HUES64 (cell line): ENCODE measurements around the gene RGP1.

Experiments
- H3K27ac ChIP-seq: 2 replicates; pipeline ENCODE4 v1.7.0; 2013; ENCODE audit warnings: low read depth, low read length, inconsistent platforms
- H3K27me3 ChIP-seq: 2 replicates; pipeline ENCODE4 v1.6.1; 2013; ENCODE audit warnings: mild to moderate bottlenecking, low read length; ENCODE audit not compliant: insufficient read depth
- H3K36me3 ChIP-seq: 2 replicates; pipeline ENCODE4 v1.6.1; 2013; ENCODE audit warnings: mild to moderate bottlenecking, low read length; ENCODE audit not compliant: insufficient read depth
- H3K4me1 ChIP-seq: 2 replicates; pipeline ENCODE4 v1.6.1; 2013; ENCODE audit warnings: mild to moderate bottlenecking, low read length, moderate library complexity; ENCODE audit not compliant: insufficient read depth
- H3K4me3 ChIP-seq: 2 replicates; pipeline ENCODE4 v1.5.1; 2013; ENCODE audit warnings: mild to moderate bottlenecking, low read length, moderate library complexity
- H3K9ac ChIP-seq: 2 replicates; pipeline ENCODE4 v1.6.1; 2013; ENCODE audit warnings: mild to moderate bottlenecking, low read depth, low read length
- H3K9me3 ChIP-seq: 2 replicates; pipeline ENCODE4 v1.6.1; 2013; ENCODE audit warnings: low read depth, low read length; ENCODE audit not compliant: insufficient read depth
- WGBS: fragments of 150-250, 120-280 bp; methylation state at CpG from one replicate; pipeline ENCODE4 v1.1.7; 2013; ENCODE audit warnings: missing lambda C conversion rate; 5-methylcytosine and 5-hydroxymethylcytosine counted together

Gene RGP1

DNA sequence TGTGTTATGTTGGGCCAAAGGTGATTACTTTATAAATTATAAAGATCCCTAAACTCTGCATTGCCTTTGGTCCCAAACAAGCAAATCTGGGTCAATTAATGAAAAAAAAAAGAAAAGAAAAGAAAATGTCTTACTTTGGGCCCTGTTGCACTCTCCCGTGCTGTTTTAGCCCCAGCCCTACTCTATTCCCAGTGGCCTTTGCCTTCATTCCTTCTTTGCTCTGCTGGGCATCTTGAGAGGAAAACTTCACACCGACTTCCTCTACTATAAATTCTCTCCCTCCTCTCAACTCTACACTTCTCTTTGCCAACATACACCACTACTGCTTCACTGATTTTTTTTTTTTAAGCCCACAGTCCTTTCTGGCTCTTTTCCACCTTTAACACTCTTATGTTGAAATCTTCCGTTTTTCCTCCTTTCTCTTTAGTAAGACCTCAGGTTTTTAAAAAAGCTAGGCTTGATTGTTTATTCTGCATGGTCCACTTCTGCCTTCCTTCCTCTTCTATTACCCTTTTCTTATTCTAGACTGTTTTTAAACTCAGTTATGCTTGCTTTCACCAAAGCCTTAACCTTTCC is 9.5 kb downstream of the RGP1 start:
- H3K4me1 ChIP-seq = peaks cover 16% of the 10 kb centered on the region; the same call in 1 of the 2 replicates
- peaks cover 6% of the 10 kb centered on the region for H3K36me3 ChIP-seq
- H3K27ac ChIP-seq = no peak overlapping the region
- H3K9me3 ChIP-seq = no peaks in the 10 kb centered on the region
- H3K27me3 ChIP-seq = no peaks in the 10 kb centered on the region
- no peak overlapping the region for H3K4me3 ChIP-seq
- H3K9ac ChIP-seq = no peak overlapping the region
- WGBS = 81% methylated on average over 3 of the region's 3 CpGs

GRCh38 chr9:35759795-35760194 is 10.7 kb downstream of the RGP1 start:
- Histone ChIP-seq H3K27ac (no peak overlapping the region), H3K4me1 (peaks cover 16% of the 10 kb centered on the region; the same call in 1 of the 2 replicates), H3K9me3 (no peaks in the 10 kb centered on the region), H3K27me3 (no peaks in the 10 kb centered on the region), H3K9ac (no peak overlapping the region), H3K36me3 (no peaks in the 10 kb centered on the region), H3K4me3 (no peak overlapping the region)
- WGBS = 85% methylated on average over 4 of the region's 4 CpGs

DNA sequence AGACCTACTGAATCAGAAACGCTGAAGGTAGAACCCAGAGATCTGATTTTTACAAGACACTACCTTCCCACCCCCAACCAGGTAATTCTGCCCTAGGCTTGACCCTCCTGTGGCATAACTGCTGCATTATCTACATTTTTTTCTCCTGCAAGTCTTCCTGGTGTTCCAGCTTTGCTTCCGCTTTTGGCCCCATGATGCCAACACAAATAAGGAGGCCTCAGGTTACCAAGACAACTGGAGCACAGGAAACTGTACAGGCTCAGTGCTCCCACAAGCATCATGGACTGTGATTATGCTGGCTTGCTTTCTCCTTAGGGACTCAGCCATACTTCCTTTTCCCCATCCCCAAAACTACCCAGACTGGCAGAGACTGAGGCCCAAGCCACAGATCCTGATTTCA is 11.6 kb downstream of the RGP1 start:
- H3K4me3 ChIP-seq = no peak overlapping the region
- no peak overlapping the region for H3K9ac ChIP-seq
- no peaks in the 10 kb centered on the region for H3K36me3 ChIP-seq
- peaks cover 16% of the 10 kb centered on the region; the same call in 1 of the 2 replicates for H3K4me1 ChIP-seq
- H3K9me3 ChIP-seq = no peaks in the 10 kb centered on the region
- H3K27ac ChIP-seq = no peak overlapping the region
- WGBS = 93% methylated on average over 2 of the region's 2 CpGs
- no peaks in the 10 kb centered on the region for H3K27me3 ChIP-seq

DNA sequence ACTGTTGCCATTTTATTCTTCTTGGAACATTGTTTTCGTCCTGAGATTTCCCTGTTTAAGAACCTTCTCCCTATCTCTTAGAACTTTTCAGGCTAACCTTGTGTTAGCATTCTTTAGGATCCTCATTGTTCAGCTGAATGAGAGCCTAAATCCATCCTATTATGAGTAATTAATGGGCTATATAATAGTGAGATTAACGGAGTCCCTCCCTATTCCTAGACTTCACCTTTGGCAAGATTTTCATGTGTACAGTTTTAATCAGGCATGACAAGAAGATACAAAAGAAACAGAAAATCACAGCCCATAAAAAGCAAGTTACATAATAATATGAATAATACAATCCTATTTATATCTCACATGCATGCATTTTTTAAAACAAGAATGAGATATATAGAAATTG is 14.1 kb downstream of the RGP1 start:
- H3K27me3 ChIP-seq = no peaks in the 10 kb centered on the region
- 86% methylated on average over 1 of the region's 2 CpGs for WGBS
- no peaks in the 10 kb centered on the region for H3K9me3 ChIP-seq
- H3K36me3 ChIP-seq = no peaks in the 10 kb centered on the region
- peaks cover 9% of the 10 kb centered on the region; the same call in 1 of the 2 replicates for H3K4me1 ChIP-seq
- no peak overlapping the region for H3K9ac ChIP-seq
- no peak overlapping the region for H3K4me3 ChIP-seq
- H3K27ac ChIP-seq = no peak overlapping the region

GRCh38 chr9:35763803-35764202 is 14.7 kb downstream of the RGP1 start:
- Histone ChIP-seq H3K27me3 (no peaks in the 10 kb centered on the region), H3K27ac (no peak overlapping the region), H3K4me1 (peaks cover 5% of the 10 kb centered on the region; the same call in 1 of the 2 replicates), H3K36me3 (no peaks in the 10 kb centered on the region), H3K4me3 (no peak overlapping the region), H3K9ac (no peak overlapping the region), H3K9me3 (no peaks in the 10 kb centered on the region)
- 92% methylated on average over 1 of the region's 1 CpG for WGBS

DNA sequence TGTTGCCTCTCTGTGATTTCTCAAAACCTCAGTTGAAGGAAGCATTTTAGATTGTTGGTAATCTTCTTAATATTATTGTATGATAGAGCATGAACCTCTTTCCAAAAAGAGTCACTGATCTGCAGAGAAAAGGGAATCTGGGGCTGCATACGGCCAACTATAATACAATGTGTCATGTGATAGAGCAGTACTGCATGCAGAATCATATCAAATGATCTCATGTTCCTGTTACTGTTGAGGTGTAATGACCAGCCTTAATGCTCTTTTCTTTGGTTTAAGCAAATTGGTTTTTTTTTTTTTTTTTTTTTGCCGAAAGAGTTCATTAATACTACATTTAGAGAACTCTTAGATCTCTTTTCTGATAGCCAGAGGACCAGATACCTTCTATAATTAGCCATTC is 17.9 kb downstream of the RGP1 start:
- no peaks in the 10 kb centered on the region for H3K36me3 ChIP-seq
- no peak overlapping the region for H3K9ac ChIP-seq
- H3K9me3 ChIP-seq = no peaks in the 10 kb centered on the region
- H3K27ac ChIP-seq = no peak overlapping the region
- H3K4me1 ChIP-seq = peaks cover 5% of the 10 kb centered on the region; the same call in 1 of the 2 replicates
- no peak overlapping the region for H3K4me3 ChIP-seq
- no peaks in the 10 kb centered on the region for H3K27me3 ChIP-seq
- WGBS = 92% methylated on average over 1 of the region's 2 CpGs

GRCh38 chr9:35767458-35767857 is 18.4 kb downstream of the RGP1 start:
- Histone ChIP-seq H3K36me3 (no peaks in the 10 kb centered on the region), H3K4me3 (no peak overlapping the region), H3K9ac (no peak overlapping the region), H3K4me1 (peaks cover 3% of the 10 kb centered on the region; the same call in 1 of the 2 replicates), H3K27me3 (no peaks in the 10 kb centered on the region), H3K9me3 (no peaks in the 10 kb centered on the region), H3K27ac (no peak overlapping the region)
- WGBS = no CpG with 5 or more reads among the region's 1 CpG

- Histone ChIP-seq H3K36me3 (no peaks in the 10 kb centered on the region), H3K27ac (no peak overlapping the region), H3K27me3 (no peaks in the 10 kb centered on the region), H3K4me3 (no peak overlapping the region), H3K9me3 (no peaks in the 10 kb centered on the region), H3K4me1 (peaks cover under 1% of the 10 kb centered on the region), H3K9ac (no peak overlapping the region)
- 89% methylated on average over 1 of the region's 1 CpG for WGBS
These were observed 20.7 kb downstream of the RGP1 start for GRCh38 chr9:35769763-35770162.

DNA sequence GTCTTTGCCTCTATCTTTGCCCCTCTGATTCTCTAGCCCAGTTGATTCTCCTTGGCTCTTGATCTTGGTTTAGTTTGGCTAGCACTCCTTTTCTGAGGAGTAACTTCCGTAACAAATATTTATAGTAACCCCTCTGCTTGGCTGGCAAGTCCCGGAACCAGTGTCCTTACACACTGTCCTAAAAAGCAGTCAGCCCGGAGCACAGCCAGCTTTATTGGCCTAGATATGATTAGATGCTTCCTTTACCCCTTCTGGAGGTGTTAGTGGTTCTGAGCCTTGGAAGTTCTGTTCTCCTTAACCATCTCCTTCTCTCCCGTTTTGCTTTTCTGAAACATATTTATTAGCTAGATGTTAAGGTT is 22.0 kb downstream of the RGP1 start:
- H3K27me3 ChIP-seq = no peaks in the 10 kb centered on the region
- H3K4me1 ChIP-seq = peaks cover 14% of the 10 kb centered on the region
- no peaks in the 10 kb centered on the region for H3K36me3 ChIP-seq
- H3K27ac ChIP-seq = no peak overlapping the region
- H3K4me3 ChIP-seq = no peak overlapping the region
- no peak overlapping the region for H3K9ac ChIP-seq
- 98% methylated on average over 3 of the region's 4 CpGs for WGBS
- no peaks in the 10 kb centered on the region for H3K9me3 ChIP-seq

- no peaks in the 10 kb centered on the region for H3K27me3 ChIP-seq
- 90% methylated on average over 1 of the region's 1 CpG for WGBS
- H3K27ac ChIP-seq = no peak overlapping the region
- H3K9ac ChIP-seq = no peak overlapping the region
- H3K9me3 ChIP-seq = no peaks in the 10 kb centered on the region
- no peaks in the 10 kb centered on the region for H3K36me3 ChIP-seq
- H3K4me1 ChIP-seq = peaks cover 16% of the 10 kb centered on the region
- H3K4me3 ChIP-seq = no peak overlapping the region
These were observed 22.4 kb downstream of the RGP1 start for GRCh38 chr9:35771534-35771933.

DNA sequence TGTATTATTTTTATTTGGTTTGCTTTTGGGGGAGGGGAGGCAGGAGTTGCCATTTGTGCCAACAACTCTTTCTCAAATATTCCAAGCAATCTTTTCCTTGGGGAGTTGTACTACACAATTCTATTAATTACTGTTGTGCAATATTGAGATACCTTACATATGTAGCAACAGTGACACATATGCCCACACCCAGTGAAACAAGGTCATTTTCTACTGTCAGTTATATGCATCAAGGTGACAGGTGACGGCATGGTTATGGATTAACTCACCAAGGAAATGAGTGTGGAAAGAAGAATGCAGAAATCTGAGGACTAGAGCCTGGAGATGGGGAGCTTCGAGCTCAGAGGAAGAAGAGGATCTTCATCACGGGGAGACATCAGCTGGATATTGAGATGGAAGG is 22.9 kb downstream of the RGP1 start:
- Histone ChIP-seq H3K36me3 (no peaks in the 10 kb centered on the region), H3K4me3 (no peak overlapping the region), H3K9me3 (no peaks in the 10 kb centered on the region), H3K9ac (no peak overlapping the region), H3K4me1 (peaks cover 16% of the 10 kb centered on the region), H3K27me3 (no peaks in the 10 kb centered on the region), H3K27ac (no peak overlapping the region)
- 92% methylated on average over 3 of the region's 3 CpGs for WGBS
